ENCODE measurements around the gene PRRT2.
"Not testable (repeated sequence)": the region's sequence is repeated elsewhere in the genome, so short reads cannot be mapped to it uniquely, and the experiment has no call there.

PRRT2 gene

DNA sequence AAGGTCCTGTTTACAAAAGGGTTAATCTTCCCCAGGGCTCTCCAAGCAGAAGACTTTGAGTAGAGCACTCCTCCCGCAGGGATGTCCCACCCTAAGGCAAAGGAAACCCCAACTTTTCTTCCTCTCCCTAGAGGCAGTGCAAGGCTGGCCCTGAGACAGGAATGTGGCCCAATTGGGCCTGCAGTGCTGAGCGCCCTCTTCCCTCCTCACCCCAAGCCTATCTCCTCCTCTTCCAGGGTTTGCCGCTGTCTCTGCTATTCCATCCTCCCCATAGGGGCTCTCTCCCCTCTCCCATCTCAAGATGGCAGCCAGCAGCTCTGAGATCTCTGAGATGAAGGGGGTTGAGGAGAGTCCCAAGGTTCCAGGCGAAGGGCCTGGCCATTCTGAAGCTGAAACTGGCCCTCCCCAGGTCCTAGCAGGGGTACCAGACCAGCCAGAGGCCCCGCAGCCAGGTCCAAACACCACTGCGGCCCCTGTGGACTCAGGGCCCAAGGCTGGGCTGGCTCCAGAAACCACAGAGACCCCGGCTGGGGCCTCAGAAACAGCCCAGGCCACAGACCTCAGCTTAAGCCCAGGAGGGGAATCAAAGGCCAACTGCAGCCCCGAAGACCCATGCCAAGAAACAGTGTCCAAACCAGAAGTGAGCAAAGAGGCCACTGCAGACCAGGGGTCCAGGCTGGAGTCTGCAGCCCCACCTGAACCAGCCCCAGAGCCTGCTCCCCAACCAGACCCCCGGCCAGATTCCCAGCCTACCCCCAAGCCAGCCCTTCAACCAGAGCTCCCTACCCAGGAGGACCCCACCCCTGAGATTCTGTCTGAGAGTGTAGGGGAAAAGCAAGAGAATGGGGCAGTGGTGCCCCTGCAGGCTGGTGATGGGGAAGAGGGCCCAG is 1.0 kb downstream of the PRRT2 start:
- DNase-seq, result no peak

GRCh38 chr16:29813644-29814562 is 1.9 kb downstream of the PRRT2 start:
- no peak for DNase-seq

- no peak for DNase-seq
Observed at GRCh38 chr16:29814592-29814991, 2.6 kb downstream of the PRRT2 start.

DNA sequence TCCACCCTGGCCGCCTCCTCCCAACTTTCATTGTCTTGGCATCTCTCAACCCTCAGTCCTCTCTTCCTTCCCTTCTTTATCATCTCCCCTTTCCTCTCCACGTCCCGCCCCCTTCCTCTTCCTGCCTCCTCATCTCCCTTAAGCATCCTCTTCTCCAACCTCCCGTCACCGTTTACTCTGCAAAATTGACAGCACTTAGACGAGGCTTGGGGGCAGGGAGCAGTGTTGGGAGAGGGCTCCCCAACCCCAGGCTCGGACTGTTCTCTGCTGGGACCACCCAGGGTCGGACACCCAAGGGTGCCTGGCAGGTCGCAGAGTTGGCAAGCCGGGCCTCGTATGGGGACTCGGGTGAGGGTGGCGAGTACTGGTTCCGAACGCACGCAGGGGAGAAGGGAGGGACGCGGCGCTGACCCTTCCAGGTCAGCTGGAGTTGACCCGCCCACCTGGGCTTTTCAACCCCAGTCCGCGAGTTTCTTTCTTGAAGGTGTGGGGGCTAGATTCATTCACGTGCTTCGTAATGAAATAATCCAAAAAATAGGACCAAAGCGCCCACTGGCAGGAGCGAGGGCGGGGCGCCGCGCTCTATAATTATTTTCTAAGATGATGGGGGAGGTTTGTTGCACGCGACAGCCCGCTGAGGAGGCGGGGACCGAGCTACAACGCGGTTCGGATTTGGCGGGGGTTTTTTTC is 3.2 kb downstream of the PRRT2 start:
- peak; percentile 72 for DNase-seq

GRCh38 chr16:29815793-29816693 is 4.0 kb downstream of the PRRT2 start, which contains the start of gene PAGR1:
TSS of gene PAGR1 (plus strand) at chr16:29816152. CDS start at chr16:29816526, 374 bp downstream.
- DNase-seq, result peak; percentile 98

GRCh38 chr16:29816694-29817441 is 4.9 kb downstream of the PRRT2 start:
- DNase-seq, result peak; percentile 68

- DNase-seq, result no peak
Observed at GRCh38 chr16:29818082-29818481, 6.1 kb downstream of the PRRT2 start.

DNA sequence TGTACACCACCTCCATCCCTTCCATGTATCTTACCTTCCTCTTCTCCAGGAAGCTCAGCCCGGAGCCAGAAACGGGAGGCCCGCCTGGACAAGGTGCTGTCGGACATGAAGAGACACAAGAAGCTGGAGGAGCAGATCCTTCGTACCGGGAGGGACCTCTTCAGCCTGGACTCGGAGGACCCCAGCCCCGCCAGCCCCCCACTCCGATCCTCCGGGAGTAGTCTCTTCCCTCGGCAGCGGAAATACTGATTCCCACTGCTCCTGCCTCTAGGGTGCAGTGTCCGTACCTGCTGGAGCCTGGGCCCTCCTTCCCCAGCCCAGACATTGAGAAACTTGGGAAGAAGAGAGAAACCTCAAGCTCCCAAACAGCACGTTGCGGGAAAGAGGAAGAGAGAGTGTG is 7.5 kb downstream of the PRRT2 start:
- DNase-seq, result no peak

- DNase-seq, result peak; percentile 68
Observed at GRCh38 chr16:29820271-29820701, 8.3 kb downstream of the PRRT2 start, which contains the start of gene MVP. TSS of gene MVP (plus strand) at chr16:29820462. CDS start at chr16:29830550, 10,088 bp downstream.

GRCh38 chr16:29820730-29821642 is 9.0 kb downstream of the PRRT2 start:
- DNase-seq, result peak; percentile 49

DNA sequence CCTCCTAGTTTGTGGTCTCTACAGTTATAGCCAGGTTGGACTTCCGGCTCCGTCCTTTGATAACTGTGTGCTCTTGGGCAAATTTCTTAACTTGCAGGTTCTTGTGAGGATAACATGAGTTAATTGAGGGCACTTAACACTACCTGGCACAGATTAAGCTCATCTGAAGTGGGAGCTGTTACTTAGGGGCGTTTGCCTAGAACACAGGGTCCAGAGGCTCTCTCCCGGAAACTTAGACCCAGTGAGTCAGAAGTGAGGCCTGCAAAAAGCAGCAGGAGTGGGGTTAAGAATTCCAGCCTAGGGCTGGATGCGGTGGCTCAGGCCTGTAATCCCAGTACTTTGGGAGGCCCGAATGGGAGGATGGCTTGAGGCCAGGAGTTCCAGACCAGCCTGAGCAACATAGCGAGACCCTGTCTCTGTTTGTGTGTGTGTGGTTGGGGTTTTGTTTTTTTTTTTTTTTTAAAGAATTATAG is 9.7 kb downstream of the PRRT2 start:
- DNase-seq, result no peak

DNA sequence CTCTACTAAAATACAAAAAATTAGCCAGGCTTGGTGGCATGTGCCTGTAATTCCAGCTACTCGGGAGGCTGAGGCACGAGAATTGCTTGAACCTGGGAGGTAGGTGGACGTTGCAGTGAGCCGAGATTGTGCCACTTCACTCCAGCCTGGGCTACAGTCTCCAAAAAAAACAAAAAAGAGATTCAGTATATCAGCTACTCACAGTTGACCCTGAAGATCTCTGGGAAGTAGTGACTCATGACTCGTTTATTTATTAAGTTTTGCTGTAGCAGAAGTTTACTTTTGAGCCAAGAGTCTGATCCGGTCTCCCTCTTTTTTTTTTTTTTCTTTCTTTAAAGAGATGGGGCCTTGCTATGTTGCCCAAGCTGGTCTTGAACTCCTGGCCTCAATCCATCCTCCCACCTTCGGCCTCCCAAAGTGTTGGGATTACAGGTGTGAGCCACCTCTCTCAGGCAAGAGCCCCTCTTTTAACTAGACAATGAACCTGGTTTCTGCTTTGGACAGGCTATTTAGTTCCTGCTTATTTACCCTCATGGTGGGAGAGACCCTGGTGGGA is 12.7 kb downstream of the PRRT2 start:
- no peak for DNase-seq

DNA sequence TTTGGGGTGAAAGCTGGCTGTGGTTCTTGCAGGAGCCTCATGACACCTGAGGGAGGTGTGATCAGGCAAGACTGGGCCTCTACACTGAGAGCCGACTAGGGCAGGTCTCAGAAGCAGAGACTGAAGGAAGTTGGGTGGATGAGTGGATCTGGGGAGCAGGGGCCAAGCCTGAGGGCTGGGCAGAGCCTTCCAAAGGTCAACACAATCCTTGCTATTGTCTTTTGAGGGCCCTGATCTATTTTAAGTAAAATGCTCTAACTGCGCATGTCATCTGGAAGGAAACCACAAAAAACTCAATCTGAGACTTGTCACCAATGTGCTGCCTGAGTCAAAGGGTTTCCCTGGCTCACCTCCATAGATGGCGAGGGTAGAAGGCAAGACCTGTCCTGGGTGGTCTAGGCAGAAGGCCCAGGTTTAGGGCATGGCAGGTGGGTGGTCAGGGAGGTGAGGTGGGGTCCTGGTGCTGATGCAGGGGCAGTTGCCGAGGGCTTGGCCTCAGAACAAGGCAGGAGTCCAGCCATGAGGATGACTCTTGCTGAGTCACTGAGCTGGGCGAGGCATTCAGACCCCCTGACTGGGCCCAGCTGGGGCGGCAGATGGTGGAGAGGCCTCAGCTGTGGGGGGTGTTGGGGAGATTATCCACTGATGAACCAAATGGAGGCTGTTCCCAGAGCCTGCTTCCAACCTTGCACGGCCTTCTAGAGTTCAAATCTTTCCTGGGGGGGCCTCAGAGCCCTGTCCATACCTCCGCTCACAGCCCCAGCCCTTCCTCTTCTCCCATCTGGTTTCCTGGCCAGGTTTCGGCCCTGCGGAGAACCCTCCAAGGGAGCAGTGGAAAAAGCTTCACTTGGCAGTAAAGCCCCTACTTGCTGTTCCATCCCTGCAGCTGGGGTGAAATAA is 13.4 kb downstream of the PRRT2 start:
- peak; percentile 55 for DNase-seq

DNA sequence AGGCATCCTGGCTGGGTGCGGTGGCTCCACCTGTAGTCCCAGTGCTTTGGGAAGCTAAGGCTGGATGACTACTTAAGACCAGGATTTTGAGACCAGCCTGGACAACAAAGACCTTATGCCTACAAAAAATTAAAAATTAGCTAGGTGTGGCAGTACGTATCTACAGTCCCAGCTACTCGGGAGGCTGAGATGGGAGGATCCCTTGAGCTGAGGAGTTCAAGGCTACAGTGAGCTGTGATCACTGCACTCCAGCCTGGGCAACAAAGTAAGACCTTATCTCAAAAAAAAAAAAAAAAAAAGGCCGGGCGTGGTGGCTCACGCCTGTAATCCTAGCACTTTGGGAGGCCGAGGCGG is 14.3 kb downstream of the PRRT2 start:
- DNase-seq, result no peak

- DNase-seq, result no peak
Observed at GRCh38 chr16:29830774-29831173, 18.8 kb downstream of the PRRT2 start.

DNA sequence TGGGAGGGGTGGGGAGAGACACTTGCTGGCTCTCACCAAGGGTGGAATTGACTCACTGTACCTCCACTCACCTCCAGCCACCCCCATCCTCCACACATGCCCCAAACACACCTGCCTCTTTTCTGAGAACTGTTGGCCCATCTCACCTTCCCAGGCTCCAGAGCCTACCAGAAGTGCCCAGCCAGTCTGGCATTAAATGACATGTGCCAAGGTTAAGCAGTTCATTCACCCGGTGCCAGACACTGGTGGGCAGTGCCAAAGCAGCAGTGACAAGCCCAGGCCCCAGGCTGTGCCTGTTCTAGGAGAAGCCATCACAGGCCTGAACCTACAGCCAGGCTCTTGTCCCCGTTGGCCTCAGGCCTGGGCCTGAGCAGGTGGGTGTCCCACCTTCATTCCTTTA is 19.5 kb downstream of the PRRT2 start:
- no peak for DNase-seq

DNA sequence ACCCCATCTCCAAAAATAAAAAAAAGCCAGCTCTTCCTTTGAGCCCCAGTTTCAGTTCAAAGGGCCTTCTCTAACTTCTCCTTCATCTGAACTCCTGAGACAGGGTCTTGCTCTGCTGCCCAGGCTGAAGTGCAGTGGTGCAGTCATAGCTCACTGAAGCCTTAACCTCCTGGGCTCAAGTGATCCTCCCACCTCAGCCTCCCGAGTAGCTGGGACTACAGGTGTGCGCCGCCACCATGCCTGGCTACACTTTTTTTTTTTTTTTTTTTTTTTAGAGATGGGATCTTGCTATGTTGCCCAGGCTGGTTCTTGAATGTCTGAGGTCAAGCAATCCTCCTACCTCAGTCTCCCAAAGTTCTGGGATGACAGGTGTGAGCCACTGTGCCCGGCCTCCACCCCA is 21.2 kb downstream of the PRRT2 start:
- not testable (repeated sequence) for DNase-seq

- DNase-seq, result no peak
Observed at GRCh38 chr16:29834079-29834478, 22.1 kb downstream of the PRRT2 start.
